HG02571 (cell line): ENCODE measurements around the gene TMEM91.
"Not testable (repeated sequence)": the region's sequence is repeated elsewhere in the genome, so short reads cannot be mapped to it uniquely, and the experiment has no call there.

ENCODE experiments used
- ATAC-seq: cut with Tn5 transposase; IDR thresholded peaks from one replicate; pipeline ENCODE4 v1.9.1; 2021; ENCODE audit warnings: mild to moderate bottlenecking, moderate library complexity; ENCODE audit not compliant: unreplicated experiment

Gene TMEM91

GRCh38 chr19:41373993-41374392 is 2.3 kb upstream of the TMEM91 start:
- no peak for ATAC-seq

GRCh38 chr19:41376998-41377365 is 649 bp downstream of the TMEM91 start:
- no peak for ATAC-seq

- no peak for ATAC-seq
Observed at GRCh38 chr19:41377977-41378709, 1.8 kb downstream of the TMEM91 start.

GRCh38 chr19:41381536-41381935 is 5.2 kb downstream of the TMEM91 start:
- not testable (repeated sequence) for ATAC-seq

- no peak for ATAC-seq
Observed at GRCh38 chr19:41384351-41384750, 8.0 kb downstream of the TMEM91 start.

GRCh38 chr19:41386442-41386841 is 10.1 kb downstream of the TMEM91 start:
- no peak for ATAC-seq

- ATAC-seq: no peak
Observed at GRCh38 chr19:41391618-41392017, 15.3 kb downstream of the TMEM91 start.

- ATAC-seq: no peak
Observed at GRCh38 chr19:41392775-41393174, 16.4 kb downstream of the TMEM91 start.

- no peak for ATAC-seq
Observed at GRCh38 chr19:41395355-41395754, 19.0 kb downstream of the TMEM91 start.

- peak; percentile 87 for ATAC-seq
Observed at GRCh38 chr19:41397086-41398049, 21.0 kb downstream of the TMEM91 start, which contains the start of the genes BCKDHA and EXOSC5. BCKDHA (plus strand) TSS chr19:41397818; CDS start chr19:41397828, 10 bp downstream. EXOSC5 (minus strand) TSS chr19:41397359; CDS start chr19:41397328, 31 bp downstream.

GRCh38 chr19:41398050-41398418 is 21.7 kb downstream of the TMEM91 start:
- no peak for ATAC-seq

GRCh38 chr19:41398598-41398997 is 22.3 kb downstream of the TMEM91 start:
- no peak for ATAC-seq

GRCh38 chr19:41399091-41399490 is 22.8 kb downstream of the TMEM91 start:
- ATAC-seq: no peak

- ATAC-seq: no peak
Observed at GRCh38 chr19:41399525-41399924, 23.2 kb downstream of the TMEM91 start.

GRCh38 chr19:41401483-41401882 is 25.1 kb downstream of the TMEM91 start:
- no peak for ATAC-seq

GRCh38 chr19:41402010-41402409 is 25.7 kb downstream of the TMEM91 start:
- no peak for ATAC-seq

- ATAC-seq: no peak
Observed at GRCh38 chr19:41403181-41403970, 27.0 kb downstream of the TMEM91 start.

- ATAC-seq: no peak
Observed at GRCh38 chr19:41405776-41406175, 29.4 kb downstream of the TMEM91 start.

- no peak for ATAC-seq
Observed at GRCh38 chr19:41407271-41407670, 30.9 kb downstream of the TMEM91 start.

GRCh38 chr19:41408256-41408655 is 31.9 kb downstream of the TMEM91 start:
- ATAC-seq: no peak

GRCh38 chr19:41408846-41409245 is 32.5 kb downstream of the TMEM91 start:
- not testable (repeated sequence) for ATAC-seq
